Activated CD4-positive, alpha-beta T cell treated with anti-CD3 and anti-CD28 coated beads, Interleukin-2, amount 10 ng/mL, durations not matched to agents 24 days and 14 days (primary cell): Measurements from ENCODE around the gene CYP1A2. TPM values are rescaled to one million over a fixed set of nuclear protein-coding genes. Genes with fewer than 3 reads are reported as not detected.

Experiments used
- DNase-seq: peaks from one replicate; pipeline ENCODE4 v3.0.0; 2022
- H3K27ac Mint-ChIP-seq: one replicate; pipeline ENCODE4 v1.8.0; 2022; ENCODE audit warnings: mild to moderate bottlenecking, mixed read lengths
- H3K27me3 Mint-ChIP-seq: one replicate; pipeline ENCODE4 v1.8.0; 2022; ENCODE audit warnings: mixed read lengths
- H3K36me3 Mint-ChIP-seq: one replicate; pipeline ENCODE4 v1.8.0; 2022; ENCODE audit warnings: low read depth, mild to moderate bottlenecking, mixed read lengths
- H3K4me1 Mint-ChIP-seq: one replicate; pipeline ENCODE4 v1.8.0; 2021; ENCODE audit warnings: mixed read lengths
- H3K4me3 Mint-ChIP-seq: one replicate; pipeline ENCODE4 v1.8.0; 2022; ENCODE audit warnings: mild to moderate bottlenecking, moderate library complexity, mixed read lengths
- H3K9me3 Mint-ChIP-seq: one replicate; pipeline ENCODE4 v1.8.0; 2021; ENCODE audit warnings: mixed read lengths
- intact Hi-C: fragments of 100-400 bp; cut with micrococcal nuclease; formaldehyde crosslinking; loops from one replicate; pipeline ENCODE4 v1.15.1; 2023
- total RNA-seq: library from RNA; stranded (reverse); gene quantifications from 2 replicates; pipeline ENCODE4 v1.2.3, GENCODE V29; 2022

CYP1A2 gene
- total RNA-seq, 1 donor from 2014 or later: not detected

- Mint-ChIP-seq H3K27ac (no peak overlapping the region), H3K36me3 (peaks cover 54% of the 10 kb centered on the region), H3K4me1 (peaks cover 29% of the 10 kb centered on the region), H3K4me3 (no peak overlapping the region), H3K27me3 (no peaks in the 10 kb centered on the region), H3K9me3 (no peaks in the 10 kb centered on the region)
- intact Hi-C loops: no loop called here
- no peak for DNase-seq
Observed at GRCh38 chr15:74802290-74802689, 53.6 kb downstream of the CYP1A2 start.

- Mint-ChIP-seq H3K27ac (no peak overlapping the region), H3K4me3 (no peak overlapping the region), H3K36me3 (peaks cover 52% of the 10 kb centered on the region), H3K27me3 (no peaks in the 10 kb centered on the region), H3K9me3 (no peaks in the 10 kb centered on the region), H3K4me1 (peaks cover 25% of the 10 kb centered on the region)
- no peak for DNase-seq
- intact Hi-C loops: no loop called here
Observed at GRCh38 chr15:74802862-74803447, 54.3 kb downstream of the CYP1A2 start.

GRCh38 chr15:74804935-74805334 is 56.3 kb downstream of the CYP1A2 start:
- Mint-ChIP-seq H3K27me3 (no peaks in the 10 kb centered on the region), H3K9me3 (no peaks in the 10 kb centered on the region), H3K36me3 (peaks cover 40% of the 10 kb centered on the region), H3K27ac (peak overlapping the region; percentile 56), H3K4me1 (peaks cover 13% of the 10 kb centered on the region), H3K4me3 (no peak overlapping the region)
- DNase-seq: no peak
- intact Hi-C loops: no loop called here

Other genes with a start within 250 kb of the CYP1A2 start
- 31.1 and 33.9 TPM in 2 replicates for gene ARID3B, start 207.6 kb upstream of the CYP1A2 start, total RNA-seq
- 112 and 113 TPM in 2 replicates for gene CLK3, start 133.0 kb upstream of the CYP1A2 start, total RNA-seq
- gene EDC3, start 52.8 kb upstream of the CYP1A2 start, total RNA-seq: 45.7 and 50.2 TPM in 2 replicates
- 0.31 and 0.42 TPM in 2 replicates for gene CYP1A1, start 23.3 kb upstream of the CYP1A2 start, total RNA-seq
- gene CSK, start 33.2 kb downstream of the CYP1A2 start, total RNA-seq: 332 and 340 TPM in 2 replicates
- gene LMAN1L, start 64.0 kb downstream of the CYP1A2 start, total RNA-seq: 0.33 and 0.36 TPM in 2 replicates
- gene CPLX3, start 77.8 kb downstream of the CYP1A2 start, total RNA-seq: 0.09 TPM in 2 replicates
- gene ULK3, start 94.3 kb downstream of the CYP1A2 start, total RNA-seq: 52.6 and 57.3 TPM in 2 replicates
- gene SCAMP2, start 124.5 kb downstream of the CYP1A2 start, total RNA-seq: 89.4 and 94.8 TPM in 2 replicates
- 63.9 and 64.4 TPM in 2 replicates for gene MPI, start 141.2 kb downstream of the CYP1A2 start, total RNA-seq
- gene FAM219B, start 158.0 kb downstream of the CYP1A2 start, total RNA-seq: 68.0 and 82.0 TPM in 2 replicates
- 314 and 317 TPM in 2 replicates for gene COX5A, start 189.2 kb downstream of the CYP1A2 start, total RNA-seq
- 13.1 and 13.9 TPM in 2 replicates for gene RPP25, start 207.9 kb downstream of the CYP1A2 start, total RNA-seq
- gene SCAMP5, start 246.7 kb downstream of the CYP1A2 start, total RNA-seq: 0.92 and 1.3 TPM in 2 replicates